ENCODE results near the gene CLC.

DNA sequence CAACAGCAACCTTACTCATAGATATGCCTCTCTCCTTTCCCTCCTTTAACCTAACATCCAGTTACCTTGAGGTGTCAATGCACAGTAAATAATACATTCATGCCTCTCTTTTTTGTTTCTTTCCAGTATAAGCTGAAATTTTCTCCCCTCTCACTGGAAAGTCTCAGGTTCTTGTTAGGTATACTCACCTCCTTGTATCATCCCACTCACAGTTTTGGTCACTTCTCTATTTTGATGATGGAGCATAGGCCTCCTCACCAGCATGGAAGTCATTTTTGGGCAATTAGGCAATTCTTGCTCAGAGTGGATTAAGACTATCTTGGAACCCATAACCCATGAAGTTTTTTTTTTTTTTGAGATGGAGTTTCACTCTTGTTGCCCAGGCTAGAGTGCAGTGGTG lies 39.3 kb downstream of the CLC start:
- no peak for TF ChIP-seq YY1 (IDR thresholded peaks at IDR 0.05; ENCODE audit: insufficient read depth, insufficient read length)
- TF ChIP-seq ZNF274 (IDR thresholded peaks at IDR 0.05; ENCODE audit: low read depth, low read length), result no peak
- TF ChIP-seq SUZ12 (IDR thresholded peaks at IDR 0.05; ENCODE audit: extremely low read depth, insufficient read depth, insufficient read length), result no peak

Measured in NT2/D1 (cell line).